GM21390 (cell line): Measurements from ENCODE around the gene NLRC5.

ENCODE experiments used
- ATAC-seq: cut with Tn5 transposase; IDR thresholded peaks from one replicate; pipeline ENCODE4 v1.9.1; 2021; ENCODE audit not compliant: unreplicated experiment

Gene NLRC5

DNA sequence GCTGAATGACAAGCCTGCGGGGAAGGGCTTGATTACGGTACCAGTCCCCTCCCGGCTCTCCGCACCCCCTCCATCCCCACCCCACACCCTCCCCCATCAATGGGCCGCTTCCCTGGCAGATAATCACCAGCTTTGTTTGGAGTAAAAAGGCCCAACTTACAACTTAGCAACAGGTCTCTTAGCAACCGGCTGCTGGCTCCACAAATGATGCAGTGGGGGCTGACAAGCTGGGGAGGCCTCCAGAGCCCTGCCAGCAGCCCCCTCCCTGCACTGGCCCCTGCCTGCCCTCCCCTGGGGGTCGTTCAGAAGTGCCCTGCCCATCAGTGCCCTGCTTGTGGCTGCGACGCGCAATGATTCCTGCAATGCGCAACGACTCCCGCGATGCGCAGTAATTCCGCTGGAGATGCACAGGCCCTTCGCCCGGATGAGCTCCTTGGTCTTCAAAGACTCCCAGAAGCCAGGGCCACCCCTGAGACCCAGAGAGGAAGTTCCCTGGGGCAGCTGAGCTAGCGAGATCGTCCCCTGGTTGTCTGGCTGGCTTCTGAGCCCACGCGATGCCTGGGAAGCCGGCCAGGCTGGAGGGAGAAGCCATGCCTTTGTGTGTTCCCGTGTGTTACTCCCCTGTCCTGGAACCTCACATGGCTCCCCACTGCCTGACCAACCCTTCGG, 126.3 kb downstream of the NLRC5 start:
- ATAC-seq = no peak

DNA sequence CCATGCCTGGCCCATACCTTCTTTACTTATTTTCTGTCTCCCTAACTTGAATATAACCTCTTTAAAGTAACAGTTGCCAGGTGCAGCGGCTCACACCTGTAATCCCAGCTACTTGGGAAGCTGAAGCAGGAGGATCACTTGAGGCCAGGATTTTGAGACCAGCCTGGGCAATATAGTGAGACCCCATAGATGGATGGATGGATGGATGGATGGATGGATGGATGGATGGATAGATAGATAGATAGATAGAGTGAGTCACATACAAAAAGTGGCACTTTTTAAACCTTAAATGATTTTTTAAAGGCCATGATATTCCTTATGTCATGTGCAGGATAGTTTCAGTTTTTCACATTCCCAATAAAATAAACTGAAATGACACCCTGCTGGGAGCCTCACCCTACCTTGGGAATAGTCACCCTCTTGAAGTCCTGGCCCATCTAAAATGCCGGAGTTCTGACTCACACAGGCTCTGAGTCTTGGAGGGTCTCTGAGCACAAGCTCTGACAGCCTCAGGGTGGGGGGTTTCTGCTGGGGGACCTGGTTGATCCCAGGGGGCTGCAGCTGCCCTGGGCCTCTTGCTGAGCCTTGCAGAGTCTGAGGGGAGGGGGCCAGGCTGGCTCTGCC, 129.2 kb downstream of the NLRC5 start:
- no peak for ATAC-seq

DNA sequence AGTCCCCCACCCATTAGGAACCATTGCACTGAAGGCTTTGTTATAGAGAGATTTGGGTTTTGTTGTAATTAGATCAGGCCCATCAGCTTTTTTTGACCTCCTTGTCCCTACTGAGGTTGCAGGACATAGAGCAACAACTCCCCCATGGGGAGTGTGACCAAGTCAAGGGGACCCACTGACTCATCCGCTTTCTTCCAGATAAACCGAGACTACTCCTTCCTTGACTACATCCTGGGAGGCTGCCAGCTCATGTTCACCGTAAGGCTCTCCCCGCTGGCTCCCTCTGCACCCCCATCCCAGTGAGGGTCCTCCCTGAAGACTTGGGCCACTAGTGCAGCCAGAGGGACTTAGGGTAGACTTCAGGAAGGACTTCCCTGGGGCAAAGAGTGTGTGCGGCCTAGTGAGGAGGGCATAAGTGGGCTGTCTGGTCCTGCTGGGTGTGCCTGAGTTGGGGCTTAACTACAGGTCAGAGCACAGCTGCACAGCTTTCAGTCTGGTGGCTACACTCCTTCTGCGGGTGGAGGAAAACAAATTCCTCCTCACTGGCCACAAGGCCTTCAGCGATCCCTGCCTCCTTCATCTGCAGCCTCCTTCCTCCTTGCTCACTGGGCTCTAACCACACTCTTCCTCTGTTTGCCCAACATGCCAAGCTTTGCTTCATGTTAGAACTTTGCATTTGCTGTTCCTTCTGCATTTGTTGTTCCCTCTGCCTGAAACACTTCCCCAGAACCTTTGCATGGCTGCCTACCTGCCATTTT, 134.0 kb downstream of the NLRC5 start:
- no peak for ATAC-seq

GRCh38 chr16:57123974-57124674, 134.8 kb downstream of the NLRC5 start:
- no peak for ATAC-seq

- ATAC-seq = no peak
Measured at GRCh38 chr16:57125376-57125775, 136.0 kb downstream of the NLRC5 start.

- no peak for ATAC-seq
Measured at GRCh38 chr16:57125969-57126368, 136.6 kb downstream of the NLRC5 start.

- ATAC-seq = no peak
Measured at GRCh38 chr16:57126411-57126810, 137.1 kb downstream of the NLRC5 start.

DNA sequence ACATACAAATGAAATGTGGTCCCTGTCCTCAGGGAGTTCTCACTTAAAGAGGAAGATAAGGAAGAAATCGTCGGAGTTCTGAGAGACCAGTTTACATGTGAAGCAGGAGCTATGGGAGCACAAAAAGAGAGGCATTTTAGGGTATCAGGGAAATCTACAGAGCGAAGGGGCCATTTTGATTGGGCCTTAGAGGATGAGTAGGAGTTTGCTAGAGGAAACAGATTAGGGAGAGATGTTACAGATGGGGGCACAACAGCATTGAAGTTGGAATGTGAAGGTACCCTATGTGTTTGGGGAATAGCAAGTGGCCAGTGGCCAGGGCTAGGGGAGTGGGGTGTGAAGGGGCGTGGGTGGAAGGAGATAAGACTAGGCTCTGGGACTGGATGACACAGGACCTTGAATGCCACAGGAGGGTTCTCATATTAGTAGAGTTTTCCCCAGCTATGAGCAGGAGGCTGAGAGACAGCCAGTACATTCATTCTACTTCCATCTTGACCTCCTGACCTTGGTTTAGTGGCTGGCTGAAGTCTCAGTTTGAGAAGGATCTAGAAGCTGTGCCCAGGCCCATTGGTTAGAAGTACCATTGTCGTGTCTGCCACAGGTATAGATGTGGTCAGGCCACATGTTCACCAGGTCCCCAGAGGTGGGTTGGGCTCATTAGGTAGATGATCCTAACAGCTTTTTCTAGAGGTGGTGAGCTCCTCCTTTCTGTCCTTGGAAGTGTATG, 137.8 kb downstream of the NLRC5 start:
- ATAC-seq = no peak

DNA sequence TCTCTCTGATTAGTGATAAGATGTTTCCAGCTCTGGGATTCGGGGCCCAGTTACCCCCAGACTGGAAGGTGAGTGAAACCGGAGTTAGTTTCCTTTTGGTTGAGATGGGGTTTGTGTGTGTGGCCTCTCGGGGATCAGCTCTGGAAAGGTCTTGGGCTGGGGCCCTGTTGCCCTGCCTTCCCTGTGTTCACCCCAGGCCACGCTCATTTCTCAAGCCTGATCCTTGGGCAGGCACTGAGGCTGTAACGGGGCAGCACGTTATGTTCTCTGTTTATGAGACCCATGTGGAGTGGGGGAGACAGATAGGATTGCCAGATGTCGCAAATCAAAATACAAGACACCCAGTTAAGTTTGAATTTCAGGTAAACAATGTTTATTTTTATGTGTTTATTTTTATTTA, 138.5 kb downstream of the NLRC5 start:
- no peak for ATAC-seq

DNA sequence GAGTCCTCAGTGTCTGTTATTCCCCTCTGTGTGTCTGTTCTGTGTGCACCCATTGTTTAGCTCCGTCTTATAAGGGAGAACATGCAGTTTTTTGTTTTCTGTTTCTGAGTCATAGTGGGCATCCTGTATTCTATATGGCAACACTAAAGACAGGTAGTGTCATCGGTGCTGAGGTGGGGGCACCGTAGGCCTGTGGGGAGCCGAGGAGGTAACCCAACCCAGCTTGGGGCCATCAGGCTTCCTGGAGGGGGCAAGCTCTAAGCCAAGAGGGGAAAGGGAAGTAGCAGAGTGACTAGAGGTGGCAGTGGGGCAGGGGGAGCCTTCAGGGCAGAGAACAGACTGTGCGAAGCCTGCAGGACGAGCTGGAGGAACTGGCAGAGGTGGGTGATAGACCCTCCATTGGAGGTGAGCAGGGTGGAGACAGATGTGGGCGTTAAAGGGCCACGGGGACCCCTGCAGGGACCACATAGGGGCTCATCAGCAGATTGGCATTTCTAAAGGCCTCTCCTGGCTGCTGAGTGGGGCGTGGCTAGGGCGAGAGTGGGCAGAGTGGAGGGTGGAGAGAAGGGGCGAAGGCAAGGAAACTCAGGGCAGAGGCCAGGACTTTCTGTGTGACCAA, 139.5 kb downstream of the NLRC5 start:
- no peak for ATAC-seq

- ATAC-seq = no peak
Measured at GRCh38 chr16:57130950-57131321, 141.6 kb downstream of the NLRC5 start.

GRCh38 chr16:57131351-57131970, 142.1 kb downstream of the NLRC5 start:
- no peak for ATAC-seq

DNA sequence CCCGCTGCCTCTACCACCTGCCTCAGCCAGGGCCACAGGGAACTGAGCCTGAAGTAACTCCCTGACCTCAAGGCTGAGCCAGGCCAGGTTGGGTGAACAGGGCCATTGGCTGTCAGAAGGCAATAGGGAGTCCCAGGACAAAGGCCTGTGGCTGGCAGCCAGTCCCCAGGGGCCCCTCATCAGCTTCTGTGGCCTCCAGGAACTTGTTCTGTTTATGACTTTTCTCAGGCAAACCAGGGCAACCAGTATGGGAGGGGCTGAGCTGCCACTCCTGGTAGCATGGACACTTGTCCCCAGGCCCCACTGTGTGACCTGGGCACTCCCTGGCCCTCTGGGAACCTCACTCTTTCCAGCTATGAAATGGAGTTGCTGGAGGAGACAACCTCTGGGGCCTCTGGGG, 143.1 kb downstream of the NLRC5 start:
- ATAC-seq = no peak

DNA sequence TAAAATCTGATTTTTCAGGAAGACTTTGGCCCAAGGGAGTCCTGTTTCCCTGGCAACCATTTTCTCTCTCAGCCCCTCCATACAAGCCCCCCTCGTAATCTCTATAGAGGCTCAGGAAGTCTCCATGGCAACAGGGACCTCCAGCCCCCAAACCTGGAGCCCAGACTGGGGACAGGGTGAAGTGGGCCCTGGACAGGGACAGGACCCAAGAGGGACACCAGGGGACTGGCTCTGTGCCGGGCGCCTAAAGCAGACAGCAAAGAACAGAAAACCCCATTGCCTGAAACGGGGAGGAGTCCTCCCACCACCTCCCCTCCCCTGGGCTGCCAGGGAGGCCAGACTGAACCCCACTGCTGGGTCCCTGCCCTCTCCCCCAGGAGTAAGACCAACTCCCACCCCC, 143.7 kb downstream of the NLRC5 start:
- ATAC-seq = no peak
